Ramos (cell line): ENCODE measurements around the gene CAMSAP2.

Experiments
- in situ Hi-C: fragments of 300-500 bp; cut with MboI; formaldehyde crosslinking; loops from one replicate; pipeline ENCODE4 v1.14.3; 2022; ENCODE audit warnings: low sequenced_read_pairs; ENCODE audit not compliant: unreplicated experiment

Gene CAMSAP2

DNA sequence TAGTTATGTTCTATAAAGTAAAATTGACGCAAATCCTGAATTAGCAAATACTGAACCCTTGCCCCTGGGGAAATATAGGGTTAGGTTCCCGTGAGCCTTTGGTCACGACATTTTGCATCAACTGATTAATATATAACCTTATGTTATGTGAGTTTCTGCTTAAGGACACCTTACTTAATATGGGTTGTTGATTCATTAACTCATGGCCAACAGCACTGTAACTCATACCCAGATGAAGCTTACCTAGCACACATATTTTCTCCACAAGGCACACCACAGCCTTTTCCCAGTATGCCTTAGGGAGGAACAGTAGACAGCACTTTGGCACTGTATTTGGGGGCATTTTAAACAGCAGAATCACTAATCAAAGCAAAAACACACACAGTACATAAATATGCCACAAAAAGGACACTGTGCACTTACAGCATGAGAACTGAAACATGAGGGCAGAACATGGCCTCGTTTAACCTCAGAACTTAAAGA, 171.1 kb downstream of the CAMSAP2 start:
- in situ Hi-C loops = no loop called here
